D721Med (cell line): ENCODE data around the gene TTC3.

ENCODE experiments used
- DNase-seq: peaks from one replicate; pipeline ENCODE4 v3.0.0; 2011; ENCODE audit warnings: low spot score; ENCODE audit not compliant: insufficient read length
- FAIRE-seq: peaks from 2 replicates; lab custom pipeline; 2011; peaks lifted over from hg19 to GRCh38; lab: Jason Lieb, UNC
- TF ChIP-seq, protein P1 (sequence below): IDR thresholded peaks from 2 replicates; pipeline ENCODE4 v1.5.1; 2012; ENCODE audit warnings: mild to moderate bottlenecking, control low read depth; ENCODE audit not compliant: insufficient read depth; ENCODE audit errors: missing control alignments

The TTC3 gene

DNA sequence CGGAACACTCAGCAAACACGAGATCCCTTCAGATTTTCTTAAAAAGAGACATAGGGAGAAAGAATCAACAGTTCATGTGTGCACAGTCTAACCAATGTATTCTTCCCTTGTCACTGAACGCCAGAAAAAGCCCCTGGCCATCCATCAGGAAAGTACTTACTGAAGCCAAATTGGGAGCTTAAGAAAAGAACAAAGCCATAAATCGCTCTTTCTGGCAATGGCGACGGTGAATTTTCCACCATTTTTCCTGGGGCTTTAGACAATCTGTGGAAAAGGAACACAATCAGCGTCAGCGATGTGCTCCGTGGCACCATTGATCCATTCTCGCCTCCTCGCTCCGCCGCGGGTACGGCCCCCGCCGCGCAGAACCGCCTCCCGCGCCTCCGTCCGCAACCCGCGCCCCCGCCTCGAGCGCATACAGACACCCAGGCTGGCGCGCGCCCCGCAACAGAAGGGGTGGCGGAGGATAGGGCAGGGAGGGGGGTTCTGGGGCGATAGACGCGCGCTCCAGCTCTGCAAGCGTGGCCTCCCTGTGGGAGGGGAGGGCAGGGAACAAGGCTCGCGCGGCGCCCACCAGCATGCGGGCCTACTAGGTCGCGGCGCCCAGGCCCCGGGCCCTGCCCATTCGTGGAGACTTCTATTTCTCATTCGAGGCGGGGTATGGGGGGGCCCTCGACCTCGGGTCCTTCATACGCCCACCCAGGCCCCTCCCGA, 623 bp upstream of the TTC3 start:
- TF ChIP-seq, protein P1, sequence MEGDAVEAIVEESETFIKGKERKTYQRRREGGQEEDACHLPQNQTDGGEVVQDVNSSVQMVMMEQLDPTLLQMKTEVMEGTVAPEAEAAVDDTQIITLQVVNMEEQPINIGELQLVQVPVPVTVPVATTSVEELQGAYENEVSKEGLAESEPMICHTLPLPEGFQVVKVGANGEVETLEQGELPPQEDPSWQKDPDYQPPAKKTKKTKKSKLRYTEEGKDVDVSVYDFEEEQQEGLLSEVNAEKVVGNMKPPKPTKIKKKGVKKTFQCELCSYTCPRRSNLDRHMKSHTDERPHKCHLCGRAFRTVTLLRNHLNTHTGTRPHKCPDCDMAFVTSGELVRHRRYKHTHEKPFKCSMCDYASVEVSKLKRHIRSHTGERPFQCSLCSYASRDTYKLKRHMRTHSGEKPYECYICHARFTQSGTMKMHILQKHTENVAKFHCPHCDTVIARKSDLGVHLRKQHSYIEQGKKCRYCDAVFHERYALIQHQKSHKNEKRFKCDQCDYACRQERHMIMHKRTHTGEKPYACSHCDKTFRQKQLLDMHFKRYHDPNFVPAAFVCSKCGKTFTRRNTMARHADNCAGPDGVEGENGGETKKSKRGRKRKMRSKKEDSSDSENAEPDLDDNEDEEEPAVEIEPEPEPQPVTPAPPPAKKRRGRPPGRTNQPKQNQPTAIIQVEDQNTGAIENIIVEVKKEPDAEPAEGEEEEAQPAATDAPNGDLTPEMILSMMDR, result no peak
- DNase-seq, result no peak
- no peak for FAIRE-seq

DNA sequence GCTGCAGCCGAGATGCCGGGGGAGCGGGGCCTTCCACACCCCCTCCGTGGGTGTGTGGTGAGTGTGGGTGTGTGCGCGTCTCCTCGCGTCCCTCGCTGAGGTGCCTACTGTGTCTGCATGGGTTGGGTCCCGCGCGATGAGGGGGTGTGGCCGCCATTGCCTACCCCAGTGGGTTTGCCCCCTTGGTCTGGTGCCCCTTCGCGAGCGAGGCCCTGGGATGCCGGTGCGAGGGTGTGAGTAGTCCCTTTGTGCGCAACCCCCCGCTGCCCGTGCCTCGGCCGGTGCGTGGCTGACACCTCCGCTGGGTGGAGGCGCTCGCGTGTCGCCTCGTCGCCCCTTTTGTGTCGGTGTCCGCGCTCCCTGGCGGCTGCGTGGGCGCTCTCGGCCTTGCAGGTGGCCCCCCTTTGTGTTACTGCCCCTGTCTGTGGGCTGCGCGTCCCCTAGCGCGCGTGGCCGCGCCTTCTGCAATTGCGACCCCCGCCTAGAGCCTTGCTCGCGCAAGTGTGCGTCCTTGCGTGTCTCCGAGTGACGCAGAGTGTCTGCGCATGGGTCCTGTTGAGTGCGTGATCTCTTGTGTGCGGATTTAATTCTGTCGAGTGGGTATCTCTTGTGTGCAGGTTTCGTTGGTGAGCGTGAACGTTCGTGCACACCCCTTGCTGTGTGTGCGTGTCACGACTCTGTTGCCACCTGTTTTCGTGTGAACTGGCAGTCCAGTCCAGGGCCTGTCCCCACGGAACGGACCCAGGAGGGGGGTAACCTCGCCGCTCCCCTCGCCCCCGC, 553 bp downstream of the TTC3 start:
- DNase-seq (no peak), FAIRE-seq (no peak)
- TF ChIP-seq, protein P1, result no peak

DNA sequence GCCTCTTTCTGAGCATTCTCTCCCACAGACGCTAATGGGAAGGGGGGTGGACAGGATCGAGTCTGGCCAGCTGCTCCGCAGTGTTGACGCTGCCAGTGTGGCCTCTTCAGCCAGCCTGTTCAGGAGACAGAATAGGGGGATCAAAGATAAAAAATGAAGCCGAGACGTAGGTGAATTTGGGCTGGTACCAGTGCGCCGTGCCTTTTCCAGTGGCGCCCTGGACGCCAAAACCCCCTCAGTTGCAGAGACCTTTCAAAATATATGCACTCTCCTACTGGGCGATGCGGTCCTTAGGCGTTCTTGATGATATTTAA, 1.1 kb downstream of the TTC3 start:
- FAIRE-seq, result no peak
- DNase-seq, result no peak
- TF ChIP-seq, protein P1, result no peak

DNA sequence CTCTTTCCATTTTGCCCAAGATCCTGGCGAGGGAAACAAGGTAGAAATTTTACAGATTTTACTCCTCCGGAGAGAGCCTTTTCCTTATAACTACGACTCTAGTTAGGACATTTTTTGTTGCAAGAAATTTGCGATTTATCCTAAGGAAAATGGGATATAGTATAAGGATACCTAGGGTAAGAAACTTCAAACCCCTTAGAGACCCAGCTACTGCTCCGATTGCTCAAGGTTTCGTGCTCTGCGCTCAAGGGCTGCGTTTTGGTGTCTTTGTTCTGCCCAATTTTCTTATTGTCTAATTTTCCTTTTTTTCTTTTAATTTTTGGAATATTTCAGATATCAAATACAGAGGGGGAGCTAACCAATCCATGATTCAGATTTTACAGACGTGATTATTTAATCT, 1.5 kb downstream of the TTC3 start:
- DNase-seq (no peak), FAIRE-seq (no peak)
- TF ChIP-seq, protein P1, result no peak

DNA sequence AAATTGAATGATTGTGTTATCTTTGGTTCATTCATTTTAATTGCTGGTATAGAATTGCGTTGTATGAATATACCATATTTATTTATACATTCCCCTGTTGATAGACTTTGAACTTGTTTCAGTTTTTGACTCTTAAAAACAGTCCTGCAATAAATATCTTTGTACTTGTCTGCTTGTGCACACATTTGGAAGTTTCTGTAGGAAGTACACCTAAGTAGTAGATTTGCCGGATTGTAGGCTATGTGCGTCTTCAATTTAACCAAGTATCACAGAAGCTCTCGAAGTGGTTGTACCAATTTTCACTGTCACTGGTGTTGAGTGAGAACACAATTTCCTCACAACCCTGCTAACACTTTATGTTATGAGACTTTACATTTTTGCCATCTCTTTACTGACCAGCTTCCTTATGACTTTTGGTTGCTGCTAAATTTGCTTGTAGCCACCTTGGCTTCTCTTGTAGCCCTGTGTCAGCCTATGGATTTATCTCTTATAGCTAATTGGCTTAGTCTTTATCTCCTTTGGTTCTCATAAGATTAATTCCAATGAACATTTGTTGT, 2.2 kb downstream of the TTC3 start:
- TF ChIP-seq, protein P1, result no peak
- no peak for DNase-seq
- FAIRE-seq, result no peak

DNA sequence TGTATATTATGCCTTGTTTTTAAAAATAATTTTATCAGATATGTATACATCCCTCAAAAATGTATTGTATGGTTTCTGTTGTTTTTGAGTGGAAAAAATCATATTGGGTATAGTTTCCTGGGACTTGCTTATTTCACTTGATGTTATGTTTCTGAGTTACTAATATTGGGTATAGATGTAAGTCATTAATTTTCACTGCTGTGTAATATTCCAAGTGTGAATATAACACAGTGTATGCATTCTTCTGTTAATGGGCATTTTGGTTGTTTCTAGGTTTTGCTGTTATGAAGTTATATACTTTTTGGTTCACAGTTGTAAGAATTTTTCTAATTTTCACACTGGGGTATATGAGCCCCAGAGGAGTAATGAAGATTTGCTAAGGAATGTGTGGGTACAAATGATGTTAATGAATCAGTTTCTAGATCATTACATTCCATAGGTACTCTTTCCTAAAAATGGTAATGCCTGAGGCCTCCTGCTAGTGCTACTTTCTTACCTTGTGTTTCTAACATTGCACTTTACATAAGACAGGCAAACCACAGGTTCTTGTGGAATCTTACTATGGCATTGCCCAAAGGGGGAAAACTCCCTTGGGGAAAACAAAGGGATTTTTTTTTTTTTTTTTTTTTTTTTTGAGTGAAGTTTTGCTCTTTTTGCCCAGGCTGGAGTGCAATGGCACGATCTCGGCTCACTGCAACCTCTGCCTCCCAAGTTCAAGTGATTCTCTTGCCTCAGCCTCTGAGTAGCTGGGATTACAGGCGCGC, 3.2 kb downstream of the TTC3 start:
- FAIRE-seq (no peak), DNase-seq (no peak)
- TF ChIP-seq, protein P1, result no peak
